ENCODE measurements around the gene SHISA5. TPM values are rescaled to one million over a fixed set of nuclear protein-coding genes. Genes with fewer than 3 reads are reported as not detected.
A peak's percentile ranks its signal among the peaks of the same experiment; 100 is the strongest.

SHISA5 gene
- total RNA-seq, 1 experiment from 2014 or later, result 104 TPM

GRCh38 chr3:48468329-48468731 lies 35.6 kb downstream of the SHISA5 start:
- H3K4me3 ChIP-seq (replicated peaks in 1 of 2; ENCODE audit: low read depth in 1 of 2, low read length in 2 of 2), result no peak overlapping the region
- H2AFZ ChIP-seq (ENCODE audit: low read depth, low read length, poor library complexity, severe bottlenecking), result no peak overlapping the region
- no peak overlapping the region for H3K4me2 ChIP-seq (ENCODE audit: low read length)
- peaks cover 0 to 16% of the 10 kb centered on the region in 2 experiments; a peak in 1 of 4 replicates for H3K36me3 ChIP-seq (ENCODE audit: control insufficient read depth in 1 of 2, insufficient read depth in 2 of 2, low read length in 2 of 2)
- peaks cover 57% of the 10 kb centered on the region for H3K79me2 ChIP-seq (ENCODE audit: insufficient read depth, low read length)
- ChIA-PET CTCF (no interaction called here), POLR2A (no interaction called here), RAD21 (ENCODE audit: low non-redundant PET in 1 of 2, low total read pairs in 2 of 2, uncharacterized antibody in 2 of 2, unreplicated experiment in 2 of 2) (no interaction called here)
- no peak overlapping the region; the same call in 1 of the 2 replicates for H3K27ac ChIP-seq (ENCODE audit: low read depth, low read length)
- H3K4me1 ChIP-seq (ENCODE audit: control insufficient read depth in 1 of 2, insufficient read depth in 2 of 2, low read length in 2 of 2), result peaks cover 23 to 46% of the 10 kb centered on the region in 2 experiments
- no peaks in the 10 kb centered on the region for H4K20me1 ChIP-seq (ENCODE audit: insufficient read depth)
- H3K27me3 ChIP-seq (ENCODE audit: insufficient read depth, low read length), result no peaks in the 10 kb centered on the region
- no TSS peak for BruUV-seq (replicated peaks)
- H3K9ac ChIP-seq (ENCODE audit: low read length), result 0 out of 2 replicates have a peak overlapping the region, but pooled peaks have one; percentile 82
- intact Hi-C loops (cut with micrococcal nuclease), result no loop called here
- DNase-seq (ENCODE audit: low read depth, low spot score) (no peak), ATAC-seq (no peak)
- no peaks in the 10 kb centered on the region for H3K9me2 ChIP-seq (ENCODE audit: insufficient read depth)
- TF ChIP-seq POLR2AphosphoS5 (IDR thresholded peaks at IDR 0.05; ENCODE audit: low read depth, low read length) (peak; percentile 30; the same call in 1 of the 2 replicates), ZFX (IDR thresholded peaks at IDR 0.05) (no peak)
- H3K9me3 ChIP-seq (ENCODE audit: control insufficient read depth in 1 of 2, insufficient read depth in 1 of 2, low read depth in 1 of 2, low read length in 2 of 2), result no peaks in the 10 kb centered on the region

GRCh38 chr3:48467473-48468267 lies 36.3 kb downstream of the SHISA5 start:
- Histone ChIP-seq H3K9me3 (ENCODE audit: control insufficient read depth in 1 of 2, insufficient read depth in 1 of 2, low read depth in 1 of 2, low read length in 2 of 2) (no peaks in the 10 kb centered on the region), H2AFZ (ENCODE audit: low read depth, low read length, poor library complexity, severe bottlenecking) (no peak overlapping the region), H3K4me2 (ENCODE audit: low read length) (peak overlapping the region; percentile 92), H3K9ac (ENCODE audit: low read length) (peak overlapping the region; percentile 82), H4K20me1 (ENCODE audit: insufficient read depth) (no peaks in the 10 kb centered on the region), H3K4me1 (ENCODE audit: control insufficient read depth in 1 of 2, insufficient read depth in 2 of 2, low read length in 2 of 2) (peaks cover 22 to 42% of the 10 kb centered on the region in 2 experiments), H3K27ac (ENCODE audit: low read depth, low read length) (peak overlapping the region; percentile 98; the same call in 1 of the 2 replicates), H3K9me2 (ENCODE audit: insufficient read depth) (no peaks in the 10 kb centered on the region), H3K79me2 (ENCODE audit: insufficient read depth, low read length) (peaks cover 57% of the 10 kb centered on the region), H3K27me3 (ENCODE audit: insufficient read depth, low read length) (no peaks in the 10 kb centered on the region), H3K36me3 (ENCODE audit: control insufficient read depth in 1 of 2, insufficient read depth in 2 of 2, low read length in 2 of 2) (peaks cover 0 to 16% of the 10 kb centered on the region in 2 experiments; a peak in 1 of 4 replicates), H3K4me3 (replicated peaks in 1 of 2; ENCODE audit: low read depth in 1 of 2, low read length in 2 of 2) (no peak overlapping the region)
- RAD21 ChIA-PET (ENCODE audit: low non-redundant PET in 1 of 2, low total read pairs in 2 of 2, uncharacterized antibody in 2 of 2, unreplicated experiment in 2 of 2), result no interaction called here
- TF ChIP-seq RAD21 (IDR thresholded peaks at IDR 0.05; ENCODE audit: low read depth) (no peak), CBX3 (IDR thresholded peaks at IDR 0.05; ENCODE audit: low read depth) (no peak)
- POLR2A ChIA-PET, result no interaction called here
- no peak for DNase-seq (ENCODE audit: low read depth, low spot score)
- CTCF ChIA-PET, result no interaction called here
- intact Hi-C loops (cut with micrococcal nuclease), result no loop called here
- BruUV-seq (replicated peaks), result no TSS peak
- ATAC-seq, result no peak
